Measurements from ENCODE around the gene PFKFB3.

PFKFB3 gene

DNA sequence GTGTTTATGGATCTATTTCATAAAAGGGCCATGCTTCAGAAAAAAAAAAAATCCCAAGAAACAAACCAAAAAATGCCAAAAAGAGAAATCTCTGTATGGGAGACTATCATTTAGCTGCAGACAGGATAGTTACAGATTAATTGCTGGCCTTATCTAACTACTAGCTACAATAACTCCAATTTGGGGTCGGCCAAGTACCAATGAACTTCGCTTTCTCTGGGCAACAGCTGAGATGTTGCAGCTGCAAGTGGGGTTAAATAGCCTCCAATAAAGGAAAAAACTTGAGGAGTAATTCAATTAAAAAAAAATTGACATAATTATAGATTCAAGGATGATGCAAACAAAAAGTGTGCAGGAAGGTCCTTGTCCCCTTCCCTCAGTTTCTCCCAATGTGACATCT lies 73.6 kb downstream of the PFKFB3 start:
- peaks cover 17% of the 10 kb centered on the region for H3K4me1 ChIP-seq (ENCODE audit: insufficient read depth, low read length, severe bottlenecking)
- no peak overlapping the region for H3K27ac ChIP-seq (ENCODE audit: low read depth, low read length, poor library complexity, severe bottlenecking)
- H3K27me3 ChIP-seq (ENCODE audit: insufficient read depth, low read length), result no peaks in the 10 kb centered on the region
- H2AFZ ChIP-seq (ENCODE audit: low read length), result no peak overlapping the region
- no peak overlapping the region for H3K9ac ChIP-seq (ENCODE audit: low read length)
- no peaks in the 10 kb centered on the region for H3K9me3 ChIP-seq (ENCODE audit: low read length)
- no peak overlapping the region for H3K4me2 ChIP-seq (ENCODE audit: low read length)
- no peak overlapping the region for H3K4me3 ChIP-seq (ENCODE audit: low read depth, low read length, poor library complexity, severe bottlenecking)
- TF ChIP-seq EZH2 (IDR thresholded peaks at IDR 0.05; ENCODE audit: borderline replicate concordance, low read length), result no peak
- TF ChIP-seq, protein P1, sequence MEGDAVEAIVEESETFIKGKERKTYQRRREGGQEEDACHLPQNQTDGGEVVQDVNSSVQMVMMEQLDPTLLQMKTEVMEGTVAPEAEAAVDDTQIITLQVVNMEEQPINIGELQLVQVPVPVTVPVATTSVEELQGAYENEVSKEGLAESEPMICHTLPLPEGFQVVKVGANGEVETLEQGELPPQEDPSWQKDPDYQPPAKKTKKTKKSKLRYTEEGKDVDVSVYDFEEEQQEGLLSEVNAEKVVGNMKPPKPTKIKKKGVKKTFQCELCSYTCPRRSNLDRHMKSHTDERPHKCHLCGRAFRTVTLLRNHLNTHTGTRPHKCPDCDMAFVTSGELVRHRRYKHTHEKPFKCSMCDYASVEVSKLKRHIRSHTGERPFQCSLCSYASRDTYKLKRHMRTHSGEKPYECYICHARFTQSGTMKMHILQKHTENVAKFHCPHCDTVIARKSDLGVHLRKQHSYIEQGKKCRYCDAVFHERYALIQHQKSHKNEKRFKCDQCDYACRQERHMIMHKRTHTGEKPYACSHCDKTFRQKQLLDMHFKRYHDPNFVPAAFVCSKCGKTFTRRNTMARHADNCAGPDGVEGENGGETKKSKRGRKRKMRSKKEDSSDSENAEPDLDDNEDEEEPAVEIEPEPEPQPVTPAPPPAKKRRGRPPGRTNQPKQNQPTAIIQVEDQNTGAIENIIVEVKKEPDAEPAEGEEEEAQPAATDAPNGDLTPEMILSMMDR (IDR thresholded peaks at IDR 0.05; ENCODE audit: low read length), result no peak
- H3K36me3 ChIP-seq (ENCODE audit: insufficient read depth, low read length), result no peaks in the 10 kb centered on the region
- H3F3A ChIP-seq (ENCODE audit: insufficient read depth, low read length), result no peaks in the 10 kb centered on the region
- H3K79me2 ChIP-seq (ENCODE audit: insufficient read depth, low read length), result no peaks in the 10 kb centered on the region
- H4K20me1 ChIP-seq (ENCODE audit: insufficient read depth, low read length), result no peaks in the 10 kb centered on the region
- no peaks in the 10 kb centered on the region for H3K9me2 ChIP-seq (ENCODE audit: low read depth, low read length)

GRCh38 chr10:6278519-6279120 lies 75.9 kb downstream of the PFKFB3 start:
- Histone ChIP-seq H3K9ac (ENCODE audit: low read length) (no peak overlapping the region), H3K4me3 (ENCODE audit: low read depth, low read length, poor library complexity, severe bottlenecking) (no peak overlapping the region), H3K4me1 (ENCODE audit: insufficient read depth, low read length, severe bottlenecking) (peaks cover 17% of the 10 kb centered on the region), H3K36me3 (ENCODE audit: insufficient read depth, low read length) (no peaks in the 10 kb centered on the region; the same call in 1 of the 2 replicates), H3K79me2 (ENCODE audit: insufficient read depth, low read length) (no peaks in the 10 kb centered on the region), H3K27ac (ENCODE audit: low read depth, low read length, poor library complexity, severe bottlenecking) (no peak overlapping the region), H3F3A (ENCODE audit: insufficient read depth, low read length) (no peaks in the 10 kb centered on the region), H4K20me1 (ENCODE audit: insufficient read depth, low read length) (no peaks in the 10 kb centered on the region), H3K9me2 (ENCODE audit: low read depth, low read length) (no peaks in the 10 kb centered on the region), H2AFZ (ENCODE audit: low read length) (no peak overlapping the region), H3K9me3 (ENCODE audit: low read length) (no peaks in the 10 kb centered on the region), H3K27me3 (ENCODE audit: insufficient read depth, low read length) (no peaks in the 10 kb centered on the region), H3K4me2 (ENCODE audit: low read length) (no peak overlapping the region)
- TF ChIP-seq, protein P1 (IDR thresholded peaks at IDR 0.05; ENCODE audit: low read length), result no peak
- TF ChIP-seq EZH2 (IDR thresholded peaks at IDR 0.05; ENCODE audit: borderline replicate concordance, low read length), result no peak

DNA sequence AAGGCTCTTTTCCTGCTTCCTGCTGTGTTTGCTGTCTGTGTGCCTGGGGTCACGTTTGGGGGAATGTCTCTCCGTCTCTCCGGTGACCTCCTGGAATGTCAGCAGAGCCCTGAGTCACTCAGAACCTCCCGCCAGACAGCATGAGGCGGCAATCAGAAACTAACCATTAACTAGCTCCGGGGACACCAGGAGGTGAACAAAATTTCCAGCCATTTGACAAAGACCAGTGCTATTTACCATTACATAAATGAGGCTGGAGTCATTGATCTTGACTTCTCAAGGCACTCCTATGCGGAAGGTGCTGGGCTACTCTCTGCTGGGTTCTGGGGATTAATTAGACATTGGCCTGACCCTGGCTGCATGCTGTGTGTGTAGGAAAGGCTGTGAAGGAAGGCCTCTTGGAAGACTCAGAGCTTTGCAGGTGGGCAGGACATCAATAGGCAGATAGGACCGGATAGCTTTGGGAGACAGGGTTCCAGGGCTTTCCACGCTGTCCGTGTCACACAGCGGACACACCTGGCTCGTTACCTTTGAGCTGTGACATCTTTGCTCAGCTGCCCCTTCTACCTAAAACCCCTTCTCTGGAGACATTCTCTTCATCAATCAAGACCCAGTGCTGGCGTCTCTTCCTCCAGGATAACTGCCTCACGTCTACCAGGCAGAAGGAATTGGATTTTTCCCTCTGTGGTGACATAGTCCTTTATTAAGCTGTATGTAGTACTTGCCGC lies 77.0 kb downstream of the PFKFB3 start:
- Histone ChIP-seq H3K27me3 (ENCODE audit: insufficient read depth, low read length) (no peaks in the 10 kb centered on the region), H3K36me3 (ENCODE audit: insufficient read depth, low read length) (no peaks in the 10 kb centered on the region; the same call in 1 of the 2 replicates), H3K4me2 (ENCODE audit: low read length) (no peak overlapping the region), H3K4me3 (ENCODE audit: low read depth, low read length, poor library complexity, severe bottlenecking) (no peak overlapping the region), H3K9ac (ENCODE audit: low read length) (no peak overlapping the region), H3K27ac (ENCODE audit: low read depth, low read length, poor library complexity, severe bottlenecking) (no peak overlapping the region), H3K79me2 (ENCODE audit: insufficient read depth, low read length) (no peaks in the 10 kb centered on the region), H2AFZ (ENCODE audit: low read length) (no peak overlapping the region), H3F3A (ENCODE audit: insufficient read depth, low read length) (no peaks in the 10 kb centered on the region), H3K4me1 (ENCODE audit: insufficient read depth, low read length, severe bottlenecking) (peaks cover 14% of the 10 kb centered on the region), H3K9me3 (ENCODE audit: low read length) (no peaks in the 10 kb centered on the region), H4K20me1 (ENCODE audit: insufficient read depth, low read length) (no peaks in the 10 kb centered on the region), H3K9me2 (ENCODE audit: low read depth, low read length) (no peaks in the 10 kb centered on the region)
- TF ChIP-seq, protein P1 (IDR thresholded peaks at IDR 0.05; ENCODE audit: low read length), result no peak
- TF ChIP-seq EZH2 (IDR thresholded peaks at IDR 0.05; ENCODE audit: borderline replicate concordance, low read length), result no peak
